ENCODE results near the gene ZDHHC19.
A peak's percentile ranks its signal among the peaks of the same experiment; 100 is the strongest.
"Not testable (repeated sequence)": the region's sequence is repeated elsewhere in the genome, so short reads cannot be mapped to it uniquely, and the experiment has no call there.

ZDHHC19 gene

DNA sequence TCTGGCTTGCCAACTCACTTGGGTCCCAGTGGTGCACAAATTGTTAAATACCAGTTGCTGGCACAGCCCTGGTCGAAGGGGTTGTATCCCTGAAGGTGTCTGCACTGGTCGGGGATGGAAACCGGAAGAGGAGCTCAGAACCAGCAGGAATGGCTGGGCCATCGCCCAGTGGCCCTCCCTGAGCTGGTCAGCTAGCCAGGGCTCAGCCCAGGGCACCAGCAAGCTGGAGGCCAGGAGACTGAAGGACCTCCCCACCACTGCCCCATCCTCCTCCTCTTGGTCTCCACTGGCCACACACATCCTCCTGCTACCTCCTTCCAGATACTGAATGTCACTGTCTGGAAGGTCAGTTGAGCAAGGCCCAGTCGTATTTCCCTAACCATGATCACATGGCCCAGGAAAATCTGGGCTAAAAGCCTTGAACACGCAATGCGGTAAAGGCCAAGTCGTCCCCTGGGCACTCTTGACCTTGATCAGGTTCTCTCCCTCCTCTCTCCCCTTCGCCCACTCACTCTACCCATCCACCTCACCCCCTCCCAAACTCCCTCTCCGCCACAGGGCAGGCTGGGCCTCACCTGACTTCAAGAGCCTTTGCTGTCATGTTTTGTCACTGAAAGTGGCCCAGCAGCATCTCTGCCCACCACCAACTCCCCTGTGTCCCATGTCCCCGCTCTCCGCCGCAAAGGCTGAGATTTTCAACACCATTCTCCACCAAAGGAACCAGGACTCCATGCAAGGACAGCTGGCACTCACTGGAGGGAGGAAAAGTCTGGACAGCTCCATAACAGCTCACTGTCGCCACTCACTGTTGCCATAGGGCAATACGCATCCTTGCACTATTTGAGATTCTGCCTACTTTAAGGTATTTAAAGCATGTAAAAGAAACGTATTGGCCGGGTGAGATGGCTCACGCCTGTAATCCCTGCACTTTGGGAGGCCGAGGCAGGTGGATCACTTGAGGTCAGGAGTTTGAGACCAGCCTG is 12.1 kb downstream of the ZDHHC19 start:
- no peak for DNase-seq

DNA sequence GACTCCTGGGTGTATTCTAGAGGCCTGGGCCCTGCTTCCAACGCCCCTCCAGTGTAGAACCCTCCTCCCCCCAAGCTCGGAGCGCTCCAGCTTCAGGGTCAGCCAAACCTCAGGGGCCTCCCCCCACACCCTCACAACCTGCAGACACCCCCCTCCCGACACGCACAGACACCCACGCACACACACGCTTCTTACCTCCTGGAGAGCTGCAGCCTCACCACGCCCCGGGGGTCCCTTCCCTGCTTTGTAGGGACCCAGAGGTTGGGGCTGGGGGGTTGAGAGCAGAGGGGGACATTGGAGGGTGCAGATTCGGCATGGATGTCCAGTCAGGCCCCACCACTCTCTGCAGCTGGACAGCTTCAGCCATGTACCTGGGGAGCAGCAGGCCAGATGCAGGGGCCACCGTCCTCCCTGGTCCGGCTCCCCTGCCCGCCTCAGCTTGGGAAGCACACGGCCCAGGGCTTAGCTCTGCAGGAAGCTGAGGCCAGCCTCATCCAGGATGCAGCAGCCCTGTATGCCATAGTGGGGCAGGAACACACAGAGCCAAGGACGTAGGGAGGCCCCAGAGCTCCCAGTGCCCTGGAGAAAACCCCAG is 13.0 kb downstream of the ZDHHC19 start:
- DNase-seq: no peak

DNA sequence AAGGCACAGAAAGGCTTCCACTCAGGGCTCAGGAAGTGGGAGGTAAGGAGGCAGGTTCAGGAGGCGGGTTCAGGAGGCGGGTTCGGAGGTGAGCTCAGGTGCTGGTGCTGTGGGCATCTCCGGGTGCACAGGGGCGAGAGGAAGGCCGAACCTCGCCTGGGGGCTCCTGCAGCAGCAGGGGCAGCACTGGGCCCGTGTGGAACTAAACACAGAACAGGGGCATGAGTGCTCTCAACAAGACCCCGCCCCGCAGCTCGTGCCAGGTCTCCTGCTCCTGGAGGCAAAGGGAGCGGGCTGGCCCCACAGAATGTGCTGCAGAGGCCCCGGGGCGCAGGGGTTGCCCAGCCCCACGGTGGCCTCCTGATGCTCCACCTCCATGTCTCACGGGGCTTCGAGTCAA is 13.7 kb downstream of the ZDHHC19 start:
- no peak for DNase-seq

DNA sequence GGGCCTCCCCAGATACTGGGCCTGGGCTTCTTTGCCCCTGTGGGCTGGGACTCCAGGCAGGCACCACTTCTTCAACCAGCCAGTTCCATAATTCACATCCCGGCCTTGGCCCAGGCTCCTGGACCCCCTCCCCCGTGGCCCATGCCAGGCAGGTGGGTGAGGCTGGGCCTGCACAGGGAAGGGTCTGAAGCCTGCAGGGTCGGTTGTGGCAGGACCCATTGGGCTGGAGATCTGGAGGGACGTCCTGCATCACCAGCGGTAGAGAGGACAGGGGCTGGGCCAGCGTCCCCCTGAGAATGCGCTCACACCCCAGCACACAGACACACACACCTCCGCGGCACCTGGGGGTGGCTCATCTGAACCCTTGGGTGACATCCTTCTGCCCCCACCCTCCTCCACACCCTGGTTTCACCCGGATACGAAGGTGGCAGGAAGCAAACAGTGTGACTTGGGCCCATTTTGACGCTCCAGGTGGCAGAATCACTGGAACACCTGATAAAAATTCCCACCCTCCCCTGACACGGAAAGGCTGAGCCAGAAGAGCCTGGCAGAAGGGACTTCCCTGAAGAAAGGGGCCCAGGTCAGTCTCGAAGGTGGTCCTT is 15.4 kb downstream of the ZDHHC19 start:
- no peak for DNase-seq

DNA sequence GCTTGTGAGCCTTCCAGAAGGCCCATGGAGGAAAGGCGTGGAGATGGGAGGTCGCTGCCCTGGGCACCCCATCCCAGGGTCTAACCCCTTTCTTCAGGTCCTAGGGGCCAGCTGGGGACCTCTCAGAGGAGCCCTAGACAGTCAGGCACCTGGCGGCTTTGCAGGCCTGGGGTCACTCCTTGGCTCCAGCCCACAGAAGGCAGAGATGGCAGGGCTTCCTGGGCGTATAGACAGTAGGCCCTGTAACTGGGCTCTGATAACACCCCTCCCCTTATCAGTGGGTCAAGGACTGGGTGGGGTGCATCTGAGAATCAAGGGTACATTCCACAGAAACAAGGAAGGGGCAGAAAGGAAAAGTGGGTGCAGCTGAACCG is 16.7 kb downstream of the ZDHHC19 start:
- no peak for DNase-seq

DNA sequence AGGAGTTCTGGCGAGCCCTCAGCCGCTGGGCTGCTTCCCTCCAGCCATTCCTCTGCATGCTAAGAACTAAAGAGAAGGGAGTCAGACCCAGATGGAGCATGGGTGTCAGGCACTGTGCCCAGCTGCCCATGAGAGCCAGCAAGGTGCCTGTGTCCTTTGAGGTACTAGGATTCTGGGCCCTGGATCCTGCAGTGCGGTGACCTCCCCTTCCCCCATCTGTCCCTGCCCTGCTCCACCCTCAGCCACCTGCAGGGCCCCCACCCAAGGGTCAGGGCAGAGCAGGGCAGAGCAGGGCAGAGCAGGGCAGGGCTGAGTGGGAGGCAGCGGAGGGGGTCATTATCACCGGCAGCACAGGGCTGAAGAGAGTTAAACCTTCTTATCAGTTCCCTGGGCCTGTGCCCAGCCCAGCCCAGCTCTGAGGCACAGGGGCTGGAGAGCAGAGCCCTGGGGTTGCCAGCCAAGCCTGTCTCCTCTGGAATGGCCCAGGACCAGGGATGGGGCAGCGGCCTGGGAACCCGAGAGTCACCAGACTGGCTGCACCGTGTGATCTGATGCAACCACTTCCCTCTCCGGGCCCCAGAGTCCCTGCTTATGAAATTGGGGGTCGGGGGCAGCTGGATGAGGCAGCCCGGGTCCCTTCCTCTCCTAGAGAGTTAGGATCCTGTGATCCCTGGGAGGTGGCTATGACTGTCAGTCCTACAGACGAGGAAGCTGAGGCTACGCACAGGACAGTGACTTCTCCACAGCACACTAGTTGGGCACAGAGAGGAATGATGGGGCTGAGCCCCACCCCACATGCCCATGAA is 17.3 kb downstream of the ZDHHC19 start:
- DNase-seq: no peak

DNA sequence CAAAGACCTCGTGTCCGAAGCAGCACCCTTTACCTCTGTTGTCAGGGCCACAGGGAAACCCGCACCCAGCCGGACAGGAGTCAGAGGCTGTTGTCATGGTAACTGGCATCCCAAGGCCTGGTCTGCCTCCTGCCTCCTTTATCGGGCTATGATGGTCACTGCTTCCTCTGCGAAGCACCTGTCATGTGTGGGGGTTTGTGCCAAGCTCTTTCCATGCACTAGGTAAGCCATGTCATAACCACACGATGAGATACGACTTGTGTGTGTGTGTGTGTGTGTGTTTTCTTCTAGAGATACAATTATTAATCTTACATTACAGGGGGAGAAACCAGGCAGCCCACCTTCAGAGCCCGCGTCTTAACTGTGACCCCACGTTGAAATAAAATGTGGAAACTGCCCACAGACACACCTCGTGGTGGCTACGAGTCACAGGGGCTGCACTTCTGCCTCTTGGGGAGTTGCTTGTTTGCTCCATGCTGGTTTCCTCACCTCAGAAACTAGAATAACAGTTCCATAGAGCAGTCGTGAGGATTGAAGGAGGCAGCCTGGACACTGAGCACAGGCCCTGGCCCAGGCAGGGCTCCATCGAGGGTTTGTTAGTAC is 18.0 kb downstream of the ZDHHC19 start:
- no peak for DNase-seq

DNA sequence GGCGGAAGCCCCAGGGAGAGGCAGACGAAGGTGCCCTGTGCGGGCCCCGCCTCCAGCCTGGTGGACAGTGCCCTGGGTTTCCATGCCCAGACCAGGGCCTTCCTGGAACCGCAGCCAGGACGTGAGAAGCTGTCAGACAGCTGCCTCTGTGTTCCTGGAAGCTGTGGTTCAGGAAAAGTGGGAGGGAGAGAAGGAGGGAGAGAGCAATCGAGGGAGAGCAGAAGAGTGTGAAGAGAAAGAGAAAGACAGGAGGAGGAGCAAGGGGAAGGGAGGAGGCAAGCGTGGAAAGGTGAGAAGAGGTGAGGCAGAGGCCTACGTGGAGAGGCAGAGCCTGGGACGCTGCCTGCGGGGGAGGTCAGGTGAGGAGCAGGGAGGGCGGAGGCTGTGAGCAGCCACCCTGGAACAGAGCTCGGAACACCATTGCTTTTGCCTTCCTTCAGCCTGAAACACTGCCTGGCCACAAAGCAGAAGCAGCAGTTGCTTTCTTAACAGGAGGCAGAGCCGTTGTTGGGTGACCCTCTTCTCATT is 18.6 kb downstream of the ZDHHC19 start:
- DNase-seq: peak; percentile 30

DNA sequence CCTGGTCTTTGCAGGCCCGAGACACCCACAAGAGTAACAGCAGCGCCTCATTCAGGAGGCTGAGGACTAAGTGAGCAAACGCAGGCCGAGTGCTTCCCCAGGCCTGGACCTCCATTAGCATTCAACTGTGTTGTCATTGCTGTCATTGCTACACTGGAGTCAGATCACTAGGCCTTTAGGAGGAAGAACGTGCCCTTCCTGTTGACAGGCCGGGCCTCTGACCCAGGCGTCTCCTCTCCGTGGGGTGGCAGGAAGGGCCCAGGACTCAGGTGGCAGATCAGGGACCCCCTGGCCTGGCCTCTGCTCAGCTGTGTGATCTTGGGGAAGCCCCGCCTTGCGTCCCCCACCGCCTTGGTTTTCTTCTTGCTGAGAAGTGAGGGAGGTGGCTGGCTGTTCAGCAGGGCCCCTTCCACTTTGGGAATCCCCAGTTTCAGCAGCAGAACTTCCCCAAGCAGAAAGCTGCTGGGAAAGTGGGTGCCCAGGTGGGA is 19.1 kb downstream of the ZDHHC19 start:
- peak; percentile 44 for DNase-seq

DNA sequence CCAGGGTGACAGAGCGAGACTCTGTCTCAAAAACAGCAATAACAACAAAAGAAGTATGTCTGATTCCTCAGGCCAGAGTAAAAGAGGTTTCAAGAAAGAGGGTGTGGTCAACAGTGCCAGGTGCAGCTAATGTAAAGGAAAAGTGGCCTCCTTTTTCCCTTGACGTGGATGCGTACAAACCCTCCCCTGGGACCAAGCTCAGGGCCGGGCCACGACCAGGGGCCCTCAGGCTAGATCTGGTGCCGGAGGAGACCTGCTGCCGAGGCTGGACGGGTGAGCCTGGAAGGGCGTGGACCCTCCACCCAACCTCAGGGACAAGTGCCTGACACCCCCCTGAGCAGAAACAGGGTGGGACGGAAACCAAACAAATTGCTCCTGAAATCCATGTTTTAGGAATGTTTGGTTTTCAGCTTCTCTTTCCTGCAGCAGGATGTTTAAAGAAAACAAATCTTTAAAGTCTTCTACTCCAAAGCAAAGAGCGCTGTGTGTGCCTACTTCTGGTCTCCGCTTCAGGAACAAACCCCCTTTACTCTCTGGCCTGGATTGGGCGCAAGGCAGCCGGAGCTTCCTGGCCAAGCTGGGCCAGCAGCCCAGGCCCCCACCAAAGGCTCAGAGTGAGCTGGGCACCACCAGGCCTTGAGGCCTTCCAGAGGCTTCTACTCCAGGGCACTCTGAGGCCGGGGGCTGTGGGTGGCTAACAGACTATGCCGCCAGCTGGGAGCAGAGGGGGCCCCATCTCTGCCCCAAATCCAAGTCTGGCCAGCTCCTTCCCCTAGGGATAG is 21.4 kb downstream of the ZDHHC19 start:
- no peak for DNase-seq

DNA sequence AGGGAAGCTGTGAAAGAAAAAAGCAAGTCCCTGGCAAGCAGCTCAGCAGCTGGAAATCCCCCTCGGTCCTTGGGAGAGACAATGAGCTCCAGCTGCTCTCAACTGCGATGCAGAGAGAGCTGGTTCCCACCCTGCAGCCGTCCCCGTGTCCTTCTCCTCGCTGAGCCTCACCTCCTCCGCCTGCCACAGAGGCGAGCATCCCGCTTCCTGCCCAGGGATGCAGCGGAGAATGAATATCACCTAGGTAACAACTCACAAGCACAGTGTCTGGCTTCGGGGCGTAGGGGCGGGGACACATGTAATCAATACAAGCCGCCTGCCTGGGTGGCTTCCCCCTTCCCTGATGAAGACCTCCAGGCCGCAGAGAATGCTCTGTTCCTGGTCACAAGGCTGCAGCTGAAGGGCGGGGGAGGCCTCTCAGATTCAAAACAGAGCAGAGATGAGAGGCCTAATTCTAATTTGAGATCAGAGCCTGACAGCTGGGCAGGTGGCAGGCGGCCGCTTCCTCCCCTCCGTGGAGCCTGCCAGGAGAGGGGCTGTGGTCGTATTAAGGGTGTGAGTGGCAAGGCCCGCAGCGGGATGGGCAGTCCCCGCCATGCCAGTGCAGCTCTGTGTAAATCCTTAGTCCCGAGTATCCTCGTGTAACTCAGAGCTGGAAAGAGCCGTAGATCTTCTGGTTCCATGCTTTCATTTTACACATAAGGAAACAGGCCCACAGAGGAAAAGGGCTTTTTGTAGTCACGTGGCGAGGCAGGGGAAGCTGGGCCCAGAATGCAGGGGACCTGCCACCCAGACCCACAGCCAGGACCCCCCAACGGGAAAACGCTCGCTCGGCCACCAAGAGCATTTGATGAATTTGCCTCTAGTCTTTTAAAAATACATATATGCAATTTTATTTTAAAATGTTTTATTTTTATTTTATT is 24.3 kb downstream of the ZDHHC19 start:
- DNase-seq: no peak

DNA sequence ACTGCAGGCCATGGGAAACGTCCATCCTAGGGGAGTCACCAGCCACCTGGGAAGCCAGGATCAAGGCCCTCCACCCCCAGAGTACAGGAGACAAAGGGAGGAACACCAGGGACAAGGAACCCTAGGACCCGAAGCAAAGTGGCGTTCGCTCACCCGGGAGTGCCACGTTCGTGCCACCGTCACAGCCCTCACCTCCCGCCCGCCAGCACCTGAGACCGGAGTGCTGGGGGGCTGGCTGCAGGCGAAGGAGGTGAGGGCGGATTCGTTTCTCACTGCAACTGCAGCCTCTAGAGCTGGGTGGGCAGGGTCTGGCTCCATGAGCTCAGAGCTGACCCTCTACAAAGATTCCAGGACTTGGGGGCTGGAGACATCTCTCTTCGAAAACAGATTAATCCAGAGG is 26.3 kb downstream of the ZDHHC19 start:
- no peak for DNase-seq

DNA sequence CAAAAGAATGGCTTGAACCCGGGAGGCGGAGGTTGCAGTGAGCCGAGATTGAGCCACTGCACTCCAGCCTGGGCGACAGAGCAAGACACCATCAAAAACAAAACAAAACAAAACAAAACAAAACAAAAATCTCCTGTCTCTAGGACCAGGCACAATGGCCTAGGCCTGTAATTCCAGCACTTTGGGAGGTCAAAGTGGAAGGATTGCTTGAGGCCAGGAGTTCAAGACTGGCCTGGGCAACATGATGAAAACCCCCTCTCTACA is 27.1 kb downstream of the ZDHHC19 start:
- DNase-seq: not testable (repeated sequence)

DNA sequence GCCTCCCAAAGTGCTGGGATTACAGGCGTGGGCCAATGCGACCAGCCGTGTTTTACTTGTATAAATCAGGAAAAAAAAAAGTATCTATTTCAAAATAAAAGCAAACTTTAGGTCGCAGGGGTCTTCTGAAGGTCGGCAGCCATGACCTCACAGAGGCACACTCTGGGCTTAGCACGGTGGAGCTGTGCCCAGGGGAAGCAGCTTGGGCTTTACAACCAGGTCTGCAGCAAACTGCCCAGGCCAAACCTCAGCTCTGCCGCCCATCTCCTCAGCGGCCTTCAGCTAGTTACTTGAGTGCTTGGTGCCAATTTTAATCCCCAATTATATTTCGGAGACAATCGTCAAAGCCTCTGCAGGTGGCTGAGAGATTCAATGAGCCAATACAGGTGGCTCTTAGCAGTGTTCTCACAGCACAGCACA is 30.1 kb downstream of the ZDHHC19 start:
- DNase-seq: no peak

DNA sequence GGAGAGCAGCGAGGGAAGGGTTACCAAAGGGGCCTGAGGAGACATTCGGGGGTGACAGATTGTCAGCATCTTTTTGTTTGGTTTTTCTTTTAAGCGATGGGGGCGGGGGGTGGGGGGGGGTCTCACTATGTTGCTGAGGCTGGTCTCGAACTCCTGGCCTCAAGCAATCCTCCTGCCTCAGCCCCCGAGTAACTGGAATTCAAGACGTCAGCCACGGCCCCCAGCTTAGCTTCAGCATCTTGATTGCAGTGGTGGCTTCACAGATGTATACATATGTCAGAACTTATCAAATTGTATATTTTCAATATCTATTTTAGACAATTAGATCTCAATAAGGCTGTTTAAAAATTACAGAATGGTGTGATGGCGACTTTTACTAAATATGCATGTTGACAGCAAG is 30.9 kb downstream of the ZDHHC19 start:
- DNase-seq: no peak

DNA sequence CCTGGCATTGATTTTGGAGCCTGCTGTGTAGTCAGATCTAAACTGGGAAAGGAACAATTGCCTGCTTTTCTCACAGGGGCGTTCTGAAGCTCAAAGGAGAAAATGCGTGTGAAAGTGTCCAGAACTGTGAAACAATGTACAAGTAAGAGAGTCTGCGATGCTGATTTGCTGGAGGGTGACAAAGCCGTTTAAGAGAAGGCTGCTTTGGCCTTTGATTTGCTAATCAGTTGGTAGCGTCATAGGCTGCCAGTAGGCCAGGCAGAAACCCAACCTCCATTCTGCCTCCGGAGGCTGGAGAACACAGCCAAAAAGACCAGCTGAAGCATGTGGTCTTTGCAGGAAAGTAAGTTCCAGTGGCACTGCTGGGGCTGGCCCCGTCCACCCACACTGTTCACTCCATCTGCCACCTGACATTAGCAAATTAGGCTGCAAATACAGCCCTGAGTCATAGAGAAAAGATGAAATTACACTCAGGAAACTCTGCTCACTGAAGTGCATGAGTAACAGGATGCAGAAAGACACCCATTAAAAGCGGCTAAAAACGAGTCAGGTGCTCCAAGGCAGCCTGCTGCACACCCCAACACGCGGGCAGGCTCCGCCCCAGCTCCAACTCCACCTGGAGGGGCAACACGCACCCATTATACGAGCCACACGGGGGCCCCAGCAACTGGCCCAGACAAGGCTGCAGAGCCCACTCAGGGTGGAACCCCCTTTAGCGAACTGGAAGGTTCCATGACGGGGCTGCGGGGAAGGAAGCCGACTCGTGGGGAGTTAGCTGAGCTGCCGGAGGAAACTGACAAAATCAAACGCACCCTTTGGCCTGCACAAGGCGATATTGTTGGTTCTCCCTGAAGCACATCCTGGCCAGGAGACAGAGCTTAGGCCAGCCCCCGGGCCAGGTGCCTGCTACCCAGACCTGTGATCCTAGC is 31.6 kb downstream of the ZDHHC19 start:
- DNase-seq: peak; percentile 73

DNA sequence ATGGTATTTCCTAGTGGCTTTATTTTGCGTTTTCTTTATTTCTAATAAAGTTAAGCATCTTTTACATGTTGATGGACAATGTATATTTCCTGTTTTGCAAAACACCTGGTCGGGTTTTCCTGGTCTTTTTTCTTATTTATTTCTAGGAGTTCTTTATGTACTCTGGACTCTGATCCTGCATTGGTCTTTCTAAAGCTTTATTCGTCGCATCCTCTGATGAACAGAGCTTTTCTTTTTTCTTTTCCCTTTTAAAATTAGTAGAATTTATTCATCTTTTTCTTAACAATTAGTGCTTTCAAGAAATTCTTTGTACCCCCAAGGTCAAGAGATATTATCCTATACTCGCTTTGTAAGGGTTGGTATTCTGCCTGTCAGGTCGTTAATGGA is 32.2 kb downstream of the ZDHHC19 start:
- no peak for DNase-seq

DNA sequence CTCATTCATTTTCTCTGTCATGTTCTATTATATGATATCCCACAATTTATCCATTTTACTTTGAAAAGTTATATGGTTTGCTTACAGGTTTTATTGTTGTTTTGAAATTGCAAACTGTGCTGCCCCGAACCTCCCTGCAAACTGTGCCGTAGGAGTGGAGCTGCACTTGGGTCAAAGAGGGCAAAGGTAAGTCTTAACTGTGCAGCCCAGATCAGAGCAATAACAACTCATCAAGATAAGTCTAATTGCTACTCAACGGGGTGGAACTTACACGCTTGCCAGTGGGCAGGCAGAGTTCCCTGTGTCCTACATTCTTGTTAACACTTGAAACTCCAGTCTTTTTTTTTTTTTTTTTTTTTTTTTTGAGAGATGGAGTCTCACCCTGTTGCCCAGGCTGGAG is 33.2 kb downstream of the ZDHHC19 start:
- no peak for DNase-seq

DNA sequence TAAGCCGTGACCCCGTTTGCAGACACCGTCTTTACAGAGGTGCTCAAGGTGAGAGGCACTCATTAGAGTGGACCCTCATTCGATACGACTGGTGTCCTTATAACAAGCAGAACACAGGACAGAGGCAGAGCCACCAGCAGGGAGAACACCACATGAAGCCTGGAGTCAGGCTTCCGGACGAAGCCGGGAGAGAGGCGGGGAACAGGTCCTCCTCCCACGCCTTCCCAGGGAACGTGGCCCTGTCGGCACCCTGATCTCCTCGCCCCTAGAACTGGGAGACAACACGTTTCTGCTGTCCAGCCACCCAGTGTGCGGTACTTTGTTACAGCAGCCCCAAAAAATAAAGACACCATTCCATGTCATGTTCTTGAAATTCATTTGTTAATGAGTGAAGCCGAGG is 33.6 kb downstream of the ZDHHC19 start:
- no peak for DNase-seq

All from activated effector memory CD4-positive, alpha-beta T cell treated with Interleukin-2 at 50 U/mL for 16 hours (primary cell).